OCI-LY1 (cell line): ENCODE measurements around the gene HRC.

ENCODE experiments used
- H2AFZ ChIP-seq: fragments of 200-600 bp; sonication (generic), shearing (Covaris generic); 2 replicates; pipeline ENCODE4 v1.6.0; 2014; ENCODE audit warnings: antibody characterized with exemption, mild to moderate bottlenecking, low read length
- H3F3A ChIP-seq: fragments of 200-600 bp; sonication (generic), shearing (Covaris generic); 2 replicates; pipeline ENCODE4 v1.6.0; 2014; ENCODE audit warnings: mild to moderate bottlenecking, antibody characterized with exemption, low read length, moderate library complexity; ENCODE audit not compliant: insufficient read depth
- H3K27ac ChIP-seq: fragments of 200-600 bp; sonication (generic); 2 replicates; pipeline ENCODE4 v1.5.1; 2014; ENCODE audit warnings: low read length, mixed run types, mild to moderate bottlenecking, low read depth; ENCODE audit not compliant: poor library complexity, severe bottlenecking
- H3K27me3 ChIP-seq: fragments of 200-600 bp; sonication (generic); 2 replicates; pipeline ENCODE4 v1.6.0; 2014; ENCODE audit warnings: antibody characterized with exemption, mild to moderate bottlenecking, low read length, moderate library complexity; ENCODE audit not compliant: insufficient read depth
- H3K36me3 ChIP-seq: fragments of 200-600 bp; sonication (generic); 2 replicates; pipeline ENCODE4 v1.6.1; 2014; ENCODE audit warnings: mild to moderate bottlenecking, antibody characterized with exemption, low read length, moderate library complexity, mixed read lengths; ENCODE audit not compliant: insufficient read depth
- H3K4me1 ChIP-seq: fragments of 200-600 bp; sonication (generic); 2 replicates; pipeline ENCODE4 v1.5.1; 2014; ENCODE audit warnings: mild to moderate bottlenecking, low read length, moderate library complexity; ENCODE audit not compliant: insufficient read depth, severe bottlenecking
- H3K4me2 ChIP-seq: fragments of 200-600 bp; sonication (generic), shearing (Covaris generic); 2 replicates; pipeline ENCODE4 v1.6.1; 2014; ENCODE audit warnings: low read length
- H3K4me3 ChIP-seq: fragments of 200-600 bp; sonication (generic); 2 replicates; pipeline ENCODE4 v1.5.1; 2014; ENCODE audit warnings: low read length, low read depth, mild to moderate bottlenecking, mixed read lengths; ENCODE audit not compliant: poor library complexity, severe bottlenecking
- H3K79me2 ChIP-seq: fragments of 200-600 bp; shearing (Covaris generic); 2 replicates; pipeline ENCODE4 v1.6.1; 2016; ENCODE audit warnings: mixed run types, low read length, mixed read lengths; ENCODE audit not compliant: insufficient read depth
- H3K9ac ChIP-seq: fragments of 200-600 bp; sonication (generic), shearing (Covaris generic); 2 replicates; pipeline ENCODE4 v1.6.1; 2014; ENCODE audit warnings: mild to moderate bottlenecking, low read length, mixed read lengths
- H3K9me2 ChIP-seq: fragments of 200-600 bp; sonication (generic), shearing (Covaris generic); 2 replicates; pipeline ENCODE4 v1.6.1; 2014; ENCODE audit warnings: low read depth, mild to moderate bottlenecking, low read length, mixed read lengths
- H3K9me3 ChIP-seq: fragments of 200-600 bp; shearing (Covaris generic); 2 replicates; pipeline ENCODE4 v1.6.1; 2014; ENCODE audit warnings: low read length, mixed read lengths
- H4K20me1 ChIP-seq: fragments of 200-600 bp; sonication (generic), shearing (Covaris generic); 2 replicates; pipeline ENCODE4 v1.6.0; 2016; ENCODE audit warnings: mild to moderate bottlenecking, low read length; ENCODE audit not compliant: insufficient read depth
- CTCF ChIP-seq: fragments of 200-600 bp; sonication (generic), shearing (Covaris generic); IDR thresholded peaks from 2 replicates; pipeline ENCODE4 v1.5.1; 2017; ENCODE audit warnings: mild to moderate bottlenecking, antibody characterized with exemption, low read length, moderate library complexity, mixed read lengths
- EZH2 ChIP-seq: fragments of 200-600 bp; sonication (generic), shearing (Covaris generic); IDR thresholded peaks from 2 replicates; pipeline ENCODE4 v1.8.0; 2017; ENCODE audit warnings: borderline replicate concordance, mixed run types, mild to moderate bottlenecking, antibody characterized with exemption, low read length, moderate library complexity, mixed read lengths

Gene HRC

GRCh38 chr19:49110567-49110966 lies 44.6 kb downstream of the HRC start:
- H3K4me1 ChIP-seq: peaks cover 10% of the 10 kb centered on the region
- H3K9me3 ChIP-seq: no peaks in the 10 kb centered on the region
- no peak overlapping the region for H3K9ac ChIP-seq
- H3K27me3 ChIP-seq: no peaks in the 10 kb centered on the region
- H3F3A ChIP-seq: peaks cover 7% of the 10 kb centered on the region; the same call in 1 of the 2 replicates
- no peak overlapping the region for H2AFZ ChIP-seq
- H4K20me1 ChIP-seq: no peaks in the 10 kb centered on the region
- no peak overlapping the region for H3K4me3 ChIP-seq
- peaks cover 42% of the 10 kb centered on the region for H3K36me3 ChIP-seq
- TF ChIP-seq CTCF (no peak), EZH2 (no peak)
- H3K27ac ChIP-seq: no peak overlapping the region
- H3K9me2 ChIP-seq: no peaks in the 10 kb centered on the region
- H3K79me2 ChIP-seq: no peaks in the 10 kb centered on the region
- no peak overlapping the region for H3K4me2 ChIP-seq

- no peak overlapping the region for H2AFZ ChIP-seq
- H3K27ac ChIP-seq: no peak overlapping the region
- H3K4me1 ChIP-seq: peaks cover 6% of the 10 kb centered on the region
- no peak overlapping the region for H3K9ac ChIP-seq
- H3K4me3 ChIP-seq: no peak overlapping the region
- H3K79me2 ChIP-seq: no peaks in the 10 kb centered on the region
- H3K36me3 ChIP-seq: peaks cover 48% of the 10 kb centered on the region
- no peaks in the 10 kb centered on the region for H3K9me2 ChIP-seq
- no peak overlapping the region for H3K4me2 ChIP-seq
- no peaks in the 10 kb centered on the region for H3K9me3 ChIP-seq
- H4K20me1 ChIP-seq: no peaks in the 10 kb centered on the region
- H3K27me3 ChIP-seq: no peaks in the 10 kb centered on the region
- TF ChIP-seq CTCF: no peak
- no peak for TF ChIP-seq EZH2
- H3F3A ChIP-seq: peaks cover 7% of the 10 kb centered on the region; the same call in 1 of the 2 replicates
Observed at GRCh38 chr19:49109569-49110233, 45.5 kb downstream of the HRC start.

- TF ChIP-seq CTCF (no peak), EZH2 (no peak)
- no peak overlapping the region for H3K27ac ChIP-seq
- peaks cover 7% of the 10 kb centered on the region; the same call in 1 of the 2 replicates for H3F3A ChIP-seq
- H3K9me2 ChIP-seq: no peaks in the 10 kb centered on the region
- no peaks in the 10 kb centered on the region for H4K20me1 ChIP-seq
- no peaks in the 10 kb centered on the region for H3K79me2 ChIP-seq
- H3K9me3 ChIP-seq: no peaks in the 10 kb centered on the region
- no peak overlapping the region for H3K9ac ChIP-seq
- H3K27me3 ChIP-seq: no peaks in the 10 kb centered on the region
- peaks cover 6% of the 10 kb centered on the region for H3K4me1 ChIP-seq
- H2AFZ ChIP-seq: no peak overlapping the region
- H3K4me2 ChIP-seq: no peak overlapping the region
- H3K4me3 ChIP-seq: no peak overlapping the region
- peaks cover 54% of the 10 kb centered on the region for H3K36me3 ChIP-seq
Observed at GRCh38 chr19:49109051-49109450, 46.1 kb downstream of the HRC start.
